DMS114 treated with DMSO at 0.1 percent for 48 hours (cell line): ENCODE data around the gene PPP4R2.

Experiments used
- DNase-seq: peaks from one replicate; lab custom pipeline; 2025; ENCODE audit not compliant: unreplicated experiment; lab: John Stamatoyannopoulos, UW

Gene PPP4R2

DNA sequence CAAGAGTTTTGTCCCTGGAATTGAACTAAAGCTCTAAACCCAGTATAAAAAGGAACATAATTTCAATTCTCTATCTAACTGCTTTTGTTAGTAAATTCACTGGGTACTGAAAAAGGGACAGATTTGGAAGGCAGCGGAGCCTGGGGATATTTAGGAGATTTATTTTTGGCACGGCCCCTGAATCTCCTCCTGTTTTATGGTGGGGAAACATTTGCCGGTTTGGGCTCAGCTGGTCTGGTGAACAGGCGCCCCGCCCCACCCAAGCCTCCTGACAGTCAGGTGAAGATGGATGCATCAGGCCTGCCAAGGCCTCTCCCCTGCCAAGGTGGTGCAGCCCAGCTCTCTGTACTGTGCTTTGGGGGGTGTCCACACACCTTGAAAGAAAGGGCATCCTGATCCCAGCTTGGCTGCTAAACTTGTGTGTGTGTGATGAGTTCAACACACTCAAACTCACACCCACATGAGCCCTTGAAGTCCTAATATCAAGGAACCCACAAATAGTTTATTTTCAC is 111.1 kb downstream of the PPP4R2 start:
- no peak for DNase-seq

GRCh38 chr3:73108750-73109149 is 112.1 kb downstream of the PPP4R2 start:
- no peak for DNase-seq

GRCh38 chr3:73110530-73110929 is 113.9 kb downstream of the PPP4R2 start:
- DNase-seq: no peak

DNA sequence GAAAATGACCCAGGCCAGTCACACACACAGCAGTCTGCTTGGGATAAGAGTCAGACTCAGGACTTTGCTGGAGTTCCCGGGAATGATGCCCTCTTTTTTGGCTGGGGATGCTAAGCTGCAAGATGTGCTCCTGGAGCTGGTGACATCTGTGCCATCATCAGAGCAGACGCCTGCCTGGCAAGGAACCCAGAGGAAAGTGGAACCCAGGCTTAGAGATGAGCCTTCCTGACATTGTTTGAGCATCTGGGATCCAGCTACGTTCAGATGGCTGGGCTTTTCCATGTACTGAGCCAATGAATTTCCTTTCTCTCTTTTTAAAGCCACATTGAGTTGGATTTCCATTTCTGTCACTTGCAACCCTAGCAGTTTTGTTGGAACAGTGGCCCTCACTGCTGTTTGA is 118.1 kb downstream of the PPP4R2 start:
- no peak for DNase-seq

GRCh38 chr3:73115806-73116205 is 119.2 kb downstream of the PPP4R2 start:
- no peak for DNase-seq
